B cell (primary cell): ENCODE data around the gene MCF2L. TPM values are rescaled to one million over a fixed set of nuclear protein-coding genes. Genes with fewer than 3 reads are reported as not detected.

Source experiments
- ATAC-seq: fragments of 200-7000 bp; cut with Tn5 transposase; one replicate; pipeline ENCODE4 v1.10.0; 2021; ENCODE audit warnings: low read depth, mild to moderate bottlenecking, moderate number of reproducible peaks, moderate library complexity
- CTCF ChIA-PET: fragments of 350-600 bp; sonication (Branson Sonifier 250); formaldehyde crosslinking; loops from one replicate; lab custom pipeline; 2021; ENCODE audit warnings: antibody characterized with exemption, inconsistent platforms; lab: Charles Lee
- POLR2A ChIA-PET: fragments of 350-600 bp; sonication (Branson Sonifier 250); formaldehyde crosslinking; loops from one replicate; lab custom pipeline; 2021; ENCODE audit warnings: antibody characterized with exemption; lab: Charles Lee
- DNase-seq: peaks from one replicate; pipeline ENCODE4 v3.0.0; 2013
- H2AFZ ChIP-seq: 2 replicates; pipeline ENCODE4 v1.6.1; 2012; ENCODE audit warnings: mild to moderate bottlenecking, low read depth, low read length; ENCODE audit not compliant: insufficient read depth, poor library complexity, severe bottlenecking
- H3K27ac ChIP-seq, 2 donors: 1 replicate in 1 of 2; 2 replicates in 1 of 2; pipeline ENCODE4 v1.5.1; 2012 to 2013; ENCODE audit warnings: low read length in 2 of 2, mild to moderate bottlenecking in 2 of 2, moderate library complexity in 1 of 2
- H3K27me3 ChIP-seq, 4 experiments: fragments of 200-600 bp in 1 of 4; sonication (generic) in 1 of 4; replicated peaks in 1 of 4; 1 replicate in 2 of 4; 2 replicates in 2 of 4; pipeline versions ENCODE4 v1.6.1 to v1.7.0; 2013 to 2016; ENCODE audit warnings: low read length in 3 of 4, mild to moderate bottlenecking in 2 of 4, mixed read lengths in 1 of 4, moderate library complexity in 1 of 4; ENCODE audit not compliant: insufficient read depth in 4 of 4, control insufficient read depth in 3 of 4; ENCODE audit errors: control extremely low read depth in 1 of 4
- H3K36me3 ChIP-seq, 2 experiments: replicated peaks in 1 of 2; 1 replicate in 1 of 2; 2 replicates in 1 of 2; pipeline versions ENCODE4 v1.6.1 to v1.7.1; 2013; ENCODE audit warnings: low read length in 1 of 2; ENCODE audit not compliant: insufficient read depth in 2 of 2, control insufficient read depth in 1 of 2; ENCODE audit errors: control extremely low read depth in 1 of 2, extremely low read depth in 1 of 2
- H3K4me1 ChIP-seq, 2 donors: fragments of 200-600 bp in 1 of 2; sonication (generic) in 1 of 2; 1 replicate in 1 of 2; 2 replicates in 1 of 2; pipeline versions ENCODE4 v1.5.1 to v1.6.1; 2013 to 2017; ENCODE audit warnings: low read length in 2 of 2; ENCODE audit not compliant: control insufficient read depth in 2 of 2, insufficient read depth in 2 of 2
- H3K4me2 ChIP-seq: replicated peaks from 2 replicates; pipeline ENCODE3; 2012; ENCODE audit warnings: mild to moderate bottlenecking, low read depth, low read length; ENCODE audit not compliant: poor library complexity, severe bottlenecking
- H3K4me3 ChIP-seq, 5 experiments: fragments of 200-600 bp in 1 of 5; sonication (generic) in 1 of 5; 1 replicate in 3 of 5; 2 replicates in 2 of 5; pipeline versions ENCODE4 v1.5.1 to v1.7.0; 2011 to 2016; ENCODE audit warnings: low read length in 4 of 5, mild to moderate bottlenecking in 4 of 5, low read depth in 2 of 5, control low read depth in 1 of 5, moderate library complexity in 1 of 5; ENCODE audit not compliant: insufficient read depth in 1 of 5; ENCODE audit errors: control extremely low read depth in 1 of 5, extremely low read depth in 1 of 5
- H3K79me2 ChIP-seq: fragments of 200-600 bp; sonication (generic); one replicate; pipeline ENCODE4 v1.6.0; 2016; ENCODE audit warnings: low read length; ENCODE audit not compliant: control insufficient read depth, insufficient read depth
- H3K9ac ChIP-seq: fragments of 200-600 bp; sonication (generic); 2 replicates; pipeline ENCODE4 v1.6.1; 2017; ENCODE audit warnings: mild to moderate bottlenecking, low read length, moderate library complexity
- H3K9me3 ChIP-seq, 3 donors: one replicate each; pipeline versions ENCODE4 v1.6.1 to v1.7.1; 2013; ENCODE audit warnings: low read length in 2 of 3; ENCODE audit not compliant: control insufficient read depth in 2 of 3, insufficient read depth in 1 of 3; ENCODE audit errors: control extremely low read depth in 1 of 3
- H4K20me1 ChIP-seq: 2 replicates; pipeline ENCODE4 v1.6.0; 2012; ENCODE audit warnings: mild to moderate bottlenecking, low read length; ENCODE audit not compliant: insufficient read depth, control insufficient read depth, poor library complexity, severe bottlenecking
- H3K27ac Mint-ChIP-seq: one replicate; pipeline ENCODE4 v1.8.0; 2021; ENCODE audit warnings: mixed read lengths
- H3K27me3 Mint-ChIP-seq: one replicate; pipeline ENCODE4 v1.8.0; 2021; ENCODE audit warnings: mixed read lengths
- H3K4me1 Mint-ChIP-seq: one replicate; pipeline ENCODE4 v1.8.0; 2021; ENCODE audit warnings: mixed read lengths
- H3K4me3 Mint-ChIP-seq: one replicate; pipeline ENCODE4 v1.8.0; 2021; ENCODE audit warnings: mixed read lengths
- H3K9me3 Mint-ChIP-seq: one replicate; pipeline ENCODE4 v1.8.0; 2022; ENCODE audit warnings: mixed read lengths; ENCODE audit not compliant: insufficient read depth
- CTCF ChIP-seq: fragments of 200-600 bp; IDR thresholded peaks from one replicate; pipeline ENCODE4 v1.8.0; 2022; ENCODE audit warnings: antibody characterized with exemption, mild to moderate bottlenecking
- EZH2 ChIP-seq: IDR thresholded peaks from 2 replicates; pipeline ENCODE4 v1.6.1; 2012; ENCODE audit warnings: borderline replicate concordance, low read depth, mild to moderate bottlenecking, moderate library complexity, low read length; ENCODE audit not compliant: insufficient read depth, poor library complexity, severe bottlenecking
- WGBS: methylation state at CpG from one replicate; pipeline ENCODE4 v1.1.5; 2013; ENCODE audit warnings: missing lambda C conversion rate; ENCODE audit not compliant: insufficient coverage; 5-methylcytosine and 5-hydroxymethylcytosine counted together
- intact Hi-C: fragments of 100-400 bp; cut with micrococcal nuclease; formaldehyde crosslinking; loops from one replicate; pipeline ENCODE4 v1.10.0; 2022
- polyA plus RNA-seq: library from polyadenylated mRNA; depleted of rRNA; stranded (reverse); fragments of >200 nt; gene quantifications from 2 replicates; pipeline ENCODE4 v1.2.3, GENCODE V29; 2012
- total RNA-seq, 2 donors: library from RNA; stranded (reverse); fragments of 120-200 nt in 1 of 2; gene quantifications; 1 replicate in 1 of 2; 2 replicates in 1 of 2; pipeline versions ENCODE4 v1.2.3 to v1.2.4, GENCODE V29; 2013 to 2022

Gene MCF2L
- total and polyA plus RNA-seq, 2 donors (not counting 1 experiment from before 2014, with no cell fraction given), result 3.7 to 8.2 TPM

GRCh38 chr13:112958127-112958989 lies 10.7 kb upstream of the MCF2L start:
- Mint-ChIP-seq H3K4me3 (no peak overlapping the region), H3K27ac (no peak overlapping the region), H3K9me3 (no peaks in the 10 kb centered on the region), H3K27me3 (no peaks in the 10 kb centered on the region), H3K4me1 (no peaks in the 10 kb centered on the region)
- H3K27me3 ChIP-seq, result no peaks in the 10 kb centered on the region
- no peaks in the 10 kb centered on the region for H3K4me1 ChIP-seq
- no peak overlapping the region for H3K4me2 ChIP-seq
- intact Hi-C loops, result no loop called here
- H3K4me3 ChIP-seq, result no peak overlapping the region
- H3K9ac ChIP-seq, result no peak overlapping the region
- H3K79me2 ChIP-seq, result no peaks in the 10 kb centered on the region
- POLR2A ChIA-PET, result no interaction called here
- no peaks in the 10 kb centered on the region for H4K20me1 ChIP-seq
- CTCF ChIA-PET, result no interaction called here
- no peak overlapping the region for H3K27ac ChIP-seq
- H2AFZ ChIP-seq, result no peak overlapping the region
- no peak for ATAC-seq
- DNase-seq, result no peak
- 91% methylated on average over 29 of the region's 29 CpGs for WGBS
- TF ChIP-seq EZH2 (no peak), CTCF (no peak)
- no peaks in the 10 kb centered on the region for H3K9me3 ChIP-seq
- H3K36me3 ChIP-seq, result no peaks in the 10 kb centered on the region

GRCh38 chr13:112959206-112959605 lies 9.8 kb upstream of the MCF2L start:
- Histone ChIP-seq H3K27ac (no peak overlapping the region), H3K4me3 (no peak overlapping the region), H3K9ac (no peak overlapping the region), H3K27me3 (no peaks in the 10 kb centered on the region), H2AFZ (no peak overlapping the region), H4K20me1 (no peaks in the 10 kb centered on the region), H3K9me3 (no peaks in the 10 kb centered on the region), H3K79me2 (no peaks in the 10 kb centered on the region), H3K4me2 (no peak overlapping the region), H3K4me1 (no peaks in the 10 kb centered on the region), H3K36me3 (no peaks in the 10 kb centered on the region)
- H3K4me1 Mint-ChIP-seq, result no peaks in the 10 kb centered on the region
- no peaks in the 10 kb centered on the region for H3K27me3 Mint-ChIP-seq
- no peak for TF ChIP-seq CTCF
- no peak for TF ChIP-seq EZH2
- WGBS, result 80% methylated on average over 6 of the region's 11 CpGs
- ChIA-PET POLR2A (no interaction called here), CTCF (no interaction called here)
- no peaks in the 10 kb centered on the region for H3K9me3 Mint-ChIP-seq
- no peak overlapping the region for H3K27ac Mint-ChIP-seq
- intact Hi-C loops, result no loop called here
- DNase-seq (no peak), ATAC-seq (no peak)
- H3K4me3 Mint-ChIP-seq, result no peak overlapping the region
